ENCODE results near the gene MAP3K7. TPM values are rescaled to one million over a fixed set of nuclear protein-coding genes. Genes with fewer than 3 reads are reported as not detected.

The MAP3K7 gene
- polyA plus RNA-seq, 1 experiment, result 23.1 TPM

DNA sequence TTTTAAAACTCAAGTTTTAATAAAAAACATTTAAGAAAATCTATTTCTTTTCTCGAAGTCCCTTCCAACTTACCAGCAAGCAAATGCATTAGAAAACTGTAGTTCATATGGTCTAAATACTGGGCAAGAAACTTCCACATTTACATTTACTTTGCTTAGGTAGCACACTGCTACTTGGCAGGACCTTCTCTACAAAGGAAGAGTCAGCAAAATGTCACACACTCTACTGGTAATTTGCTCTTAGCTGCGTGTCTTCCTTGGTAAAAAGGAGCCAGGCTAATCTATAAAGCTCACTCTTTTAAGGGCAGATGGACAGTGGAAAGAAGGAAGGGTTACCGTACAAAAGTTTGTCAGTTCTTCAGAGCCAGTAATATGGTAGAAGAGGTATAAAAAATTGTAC, 45.7 kb downstream of the MAP3K7 start:
- Histone ChIP-seq H3K36me3 (ENCODE audit: control insufficient read depth, insufficient read depth, low read length) (peaks cover 3% of the 10 kb centered on the region; the same call in 1 of the 2 replicates), H3K4me3 (ENCODE audit: low read depth, low read length) (no peak overlapping the region), H3K27me3 (ENCODE audit: control insufficient read depth, insufficient read depth, low read length) (no peaks in the 10 kb centered on the region)
- CTCF ChIA-PET, result no interaction called here
- TF ChIP-seq, protein P1, sequence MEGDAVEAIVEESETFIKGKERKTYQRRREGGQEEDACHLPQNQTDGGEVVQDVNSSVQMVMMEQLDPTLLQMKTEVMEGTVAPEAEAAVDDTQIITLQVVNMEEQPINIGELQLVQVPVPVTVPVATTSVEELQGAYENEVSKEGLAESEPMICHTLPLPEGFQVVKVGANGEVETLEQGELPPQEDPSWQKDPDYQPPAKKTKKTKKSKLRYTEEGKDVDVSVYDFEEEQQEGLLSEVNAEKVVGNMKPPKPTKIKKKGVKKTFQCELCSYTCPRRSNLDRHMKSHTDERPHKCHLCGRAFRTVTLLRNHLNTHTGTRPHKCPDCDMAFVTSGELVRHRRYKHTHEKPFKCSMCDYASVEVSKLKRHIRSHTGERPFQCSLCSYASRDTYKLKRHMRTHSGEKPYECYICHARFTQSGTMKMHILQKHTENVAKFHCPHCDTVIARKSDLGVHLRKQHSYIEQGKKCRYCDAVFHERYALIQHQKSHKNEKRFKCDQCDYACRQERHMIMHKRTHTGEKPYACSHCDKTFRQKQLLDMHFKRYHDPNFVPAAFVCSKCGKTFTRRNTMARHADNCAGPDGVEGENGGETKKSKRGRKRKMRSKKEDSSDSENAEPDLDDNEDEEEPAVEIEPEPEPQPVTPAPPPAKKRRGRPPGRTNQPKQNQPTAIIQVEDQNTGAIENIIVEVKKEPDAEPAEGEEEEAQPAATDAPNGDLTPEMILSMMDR (IDR thresholded peaks at IDR 0.05; ENCODE audit: insufficient read depth, low read depth, low read length), result no peak
- no peak for DNase-seq (ENCODE audit: low read depth)
- POLR2A ChIA-PET, result no interaction called here

DNA sequence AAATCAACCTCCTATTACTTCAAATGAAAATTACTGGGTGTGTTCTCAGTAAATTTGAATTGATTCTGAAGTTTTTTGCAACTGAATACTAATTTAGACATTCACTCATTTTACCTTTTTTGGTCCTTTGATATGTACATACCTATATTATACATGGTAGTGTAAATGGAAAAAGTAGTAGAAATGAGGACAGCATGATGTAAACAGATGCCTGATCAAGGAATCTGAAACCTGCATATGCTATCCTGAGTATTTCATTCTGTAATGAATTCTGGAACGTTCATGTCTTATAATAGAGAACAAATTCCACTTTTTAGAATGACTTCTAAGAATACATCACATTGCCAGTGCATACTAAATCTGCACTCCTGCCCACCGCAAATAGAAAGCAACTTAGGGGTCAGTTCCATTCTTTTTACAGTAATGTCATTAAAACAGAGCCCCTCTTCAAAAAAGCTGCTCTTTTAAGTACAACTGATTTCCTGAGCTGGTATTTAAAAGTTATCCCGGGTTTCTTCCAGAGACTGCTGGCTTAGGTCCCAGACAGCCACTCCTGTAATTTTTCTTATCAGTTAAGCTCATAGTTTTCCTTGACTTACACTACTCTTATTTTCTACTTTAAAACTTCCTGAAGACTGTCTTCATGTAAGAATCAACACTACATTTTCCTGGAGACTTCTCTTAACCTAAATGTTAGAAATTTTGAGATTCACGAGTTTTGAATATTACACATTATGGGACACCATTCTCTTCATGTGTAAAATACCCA, 48.4 kb downstream of the MAP3K7 start:
- TF ChIP-seq, protein P1 (IDR thresholded peaks at IDR 0.05; ENCODE audit: insufficient read depth, low read depth, low read length), result no peak
- no peak overlapping the region for H3K4me3 ChIP-seq (ENCODE audit: low read depth, low read length)
- peaks cover 3% of the 10 kb centered on the region for H3K36me3 ChIP-seq (ENCODE audit: control insufficient read depth, insufficient read depth, low read length)
- POLR2A ChIA-PET, result no interaction called here
- CTCF ChIA-PET, result no interaction called here
- no peak for DNase-seq (ENCODE audit: low read depth)
- H3K27me3 ChIP-seq (ENCODE audit: control insufficient read depth, insufficient read depth, low read length), result no peaks in the 10 kb centered on the region

DNA sequence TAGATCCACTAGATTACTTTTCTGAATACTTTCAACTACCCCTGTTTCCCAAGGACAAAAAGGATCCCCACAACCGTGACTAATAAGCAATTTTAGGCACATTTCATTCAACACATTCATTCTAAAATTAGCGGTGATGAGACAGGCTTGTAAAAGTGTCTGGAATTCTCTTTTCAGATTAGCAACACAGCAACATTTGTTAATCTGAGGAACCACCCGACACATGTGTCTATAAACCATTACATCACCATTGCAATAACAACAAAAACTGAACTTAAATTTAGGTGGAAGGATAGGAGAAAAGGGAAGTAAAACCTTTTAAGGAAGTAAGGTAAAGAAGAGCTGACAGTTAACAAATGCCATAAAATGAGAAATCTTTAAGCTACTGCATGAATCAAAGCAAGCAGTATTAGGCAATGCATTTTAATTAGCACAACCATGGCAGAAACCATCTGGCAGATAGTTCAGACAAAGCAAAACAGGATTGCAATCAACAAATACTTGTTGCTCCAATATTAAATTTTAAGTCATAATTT, 49.1 kb downstream of the MAP3K7 start:
- ChIA-PET POLR2A (no interaction called here), CTCF (interaction anchor here (0.6 kb wide), 1 partner anchor 921 kb away, joined by 3 read pairs; no protein-coding TSS in a partner anchor)
- DNase-seq (ENCODE audit: low read depth), result peak; percentile 3
- Histone ChIP-seq H3K27me3 (ENCODE audit: control insufficient read depth, insufficient read depth, low read length) (no peaks in the 10 kb centered on the region), H3K36me3 (ENCODE audit: control insufficient read depth, insufficient read depth, low read length) (peaks cover 5% of the 10 kb centered on the region), H3K4me3 (ENCODE audit: low read depth, low read length) (no peak overlapping the region)
- TF ChIP-seq, protein P1 (IDR thresholded peaks at IDR 0.05; ENCODE audit: insufficient read depth, low read depth, low read length), result no peak

DNA sequence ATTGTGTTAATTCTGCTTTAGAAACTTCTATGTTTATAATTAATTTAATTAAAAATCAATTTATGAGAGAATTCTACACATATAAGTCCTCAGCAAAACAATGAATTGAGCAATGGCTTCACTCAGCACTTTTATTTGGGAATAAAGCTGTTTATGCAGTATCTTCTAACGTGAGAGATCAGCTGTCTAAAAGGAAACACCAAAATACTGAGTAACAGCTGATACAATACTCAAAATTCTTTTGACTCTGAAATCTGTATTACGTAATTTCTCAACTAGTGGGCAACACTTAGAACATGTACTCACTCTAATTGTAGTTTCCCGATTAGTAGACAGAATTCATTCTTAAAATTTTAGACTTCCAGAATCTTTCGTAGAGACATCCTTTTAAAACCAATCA, 49.8 kb downstream of the MAP3K7 start:
- Histone ChIP-seq H3K27me3 (ENCODE audit: control insufficient read depth, insufficient read depth, low read length) (no peaks in the 10 kb centered on the region), H3K36me3 (ENCODE audit: control insufficient read depth, insufficient read depth, low read length) (peaks cover 4% of the 10 kb centered on the region), H3K4me3 (ENCODE audit: low read depth, low read length) (no peak overlapping the region)
- TF ChIP-seq, protein P1 (IDR thresholded peaks at IDR 0.05; ENCODE audit: insufficient read depth, low read depth, low read length), result no peak
- POLR2A ChIA-PET, result no interaction called here
- DNase-seq (ENCODE audit: low read depth), result peak; percentile 12
- CTCF ChIA-PET, result interaction anchor here (0.6 kb wide), 1 partner anchor 693 kb away, joined by 3 read pairs; no protein-coding TSS in a partner anchor

DNA sequence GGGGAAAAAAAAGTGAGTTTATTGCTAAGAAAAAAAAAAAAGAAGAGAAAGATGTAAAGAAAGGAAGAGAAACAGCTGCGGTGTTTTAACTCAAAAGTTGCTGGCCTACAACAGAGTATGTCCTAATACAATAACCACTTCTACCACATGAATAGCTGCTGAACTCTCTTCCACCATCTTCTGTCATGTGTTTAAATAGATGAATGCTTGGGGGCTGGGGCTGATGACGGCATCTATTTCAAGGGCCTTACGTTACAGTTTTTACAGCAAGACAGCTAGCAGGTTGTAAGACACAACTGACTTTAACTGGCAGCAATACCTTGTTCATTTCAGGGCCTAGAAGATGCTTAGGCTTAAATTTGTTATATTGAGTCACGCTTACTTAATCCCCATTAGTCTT, 50.4 kb downstream of the MAP3K7 start:
- ChIA-PET CTCF (interaction anchor here (0.6 kb wide), 1 partner anchor 693 kb away, joined by 3 read pairs; no protein-coding TSS in a partner anchor), POLR2A (no interaction called here)
- DNase-seq (ENCODE audit: low read depth), result no peak
- Histone ChIP-seq H3K4me3 (ENCODE audit: low read depth, low read length) (no peak overlapping the region), H3K27me3 (ENCODE audit: control insufficient read depth, insufficient read depth, low read length) (no peaks in the 10 kb centered on the region), H3K36me3 (ENCODE audit: control insufficient read depth, insufficient read depth, low read length) (peaks cover 4% of the 10 kb centered on the region)
- TF ChIP-seq, protein P1 (IDR thresholded peaks at IDR 0.05; ENCODE audit: insufficient read depth, low read depth, low read length), result no peak

Data from BJ (cell line).